Activated CD8-positive, alpha-beta memory T cell treated with anti-CD3 and anti-CD28 coated beads for 4 hours (primary cell): ENCODE results near the gene NACA.
"Not testable (repeated sequence)": the region's sequence is repeated elsewhere in the genome, so short reads cannot be mapped to it uniquely, and the experiment has no call there.

Experiments
- DNase-seq, 2 donors: peaks; one replicate each; pipeline ENCODE4 v3.0.0-alpha.2; 2020; ENCODE audit warnings: low read depth in 2 of 2

NACA gene

DNA sequence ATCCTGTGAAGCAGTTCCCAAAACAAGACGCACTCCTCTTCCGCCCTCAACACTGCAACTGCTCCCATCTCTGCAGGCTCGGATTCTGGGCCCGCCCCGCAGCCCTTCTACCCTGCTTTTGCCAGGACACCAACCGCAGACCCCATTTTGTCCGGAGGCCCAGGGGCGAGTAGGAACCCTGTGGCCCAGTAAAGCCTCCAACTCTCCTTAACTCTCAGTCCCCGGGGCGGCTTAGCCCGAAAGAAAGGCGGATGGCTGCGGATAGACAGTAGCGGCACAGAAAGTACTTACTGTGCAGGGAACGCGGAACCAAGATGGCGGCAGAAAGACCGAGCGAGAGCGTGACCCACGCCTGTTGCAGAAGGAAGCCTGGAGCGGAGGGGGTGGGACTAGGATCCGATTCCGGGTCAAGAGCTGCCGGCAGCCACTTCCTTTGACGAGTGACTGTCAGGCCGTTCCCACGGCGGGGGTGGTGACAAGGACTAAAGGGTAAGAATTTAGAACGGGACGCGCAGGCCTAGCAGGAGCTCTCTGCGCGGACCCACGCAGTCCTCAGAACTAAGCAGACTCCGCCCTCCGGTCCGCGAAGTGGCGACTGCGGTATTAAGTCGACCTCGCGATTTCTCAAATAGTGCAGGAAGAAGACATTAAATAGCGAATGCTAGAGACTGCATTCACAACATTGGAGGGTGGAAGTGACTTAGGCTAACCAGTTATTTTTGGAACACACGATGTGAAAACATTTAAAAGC, at the start of gene NACA:
Gene NACA, minus strand, starts transcription at position 328 of the 751 bp plus-strand sequence. CDS start 778 bp downstream, outside the sequence.
- DNase-seq = peak; percentile 95 to 99

DNA sequence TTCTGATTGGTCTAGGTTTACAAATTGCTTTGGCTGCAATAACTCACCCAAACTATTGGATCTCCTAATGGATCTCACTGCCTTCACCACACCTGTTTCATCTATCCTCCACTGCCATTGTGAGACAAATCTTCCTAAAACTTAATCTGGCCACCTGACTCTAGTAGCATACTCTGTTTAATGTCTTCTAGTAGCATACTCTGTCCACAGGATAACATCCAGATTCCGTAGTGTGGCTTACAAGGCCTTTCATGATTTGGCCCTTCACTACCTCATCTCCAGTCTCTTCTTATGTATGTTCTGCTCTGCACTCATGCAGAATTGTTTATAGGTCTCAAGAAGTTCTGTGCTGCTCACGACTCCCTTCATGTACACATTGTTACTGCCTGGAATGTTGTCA, 48.0 kb upstream of the NACA start:
- DNase-seq = no peak

DNA sequence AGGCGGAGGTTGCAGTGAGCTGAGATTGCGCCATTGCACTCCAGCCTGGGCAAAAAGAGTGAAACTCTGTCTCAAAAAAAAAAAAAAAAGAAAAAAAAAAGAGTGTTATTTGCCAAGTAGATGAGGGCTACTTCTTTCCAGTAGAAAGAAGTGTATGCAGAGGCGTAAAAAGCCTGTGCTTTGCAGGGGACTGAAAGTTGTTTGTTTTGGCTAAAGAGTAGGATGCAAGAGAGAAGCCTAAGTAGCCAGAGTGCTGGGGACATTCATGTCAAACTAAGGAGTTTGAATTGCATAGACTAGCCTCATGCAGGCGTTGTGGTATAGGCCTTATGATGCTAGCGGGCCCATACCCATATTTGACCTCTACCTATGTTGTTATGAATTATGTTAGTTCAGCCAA, 47.5 kb upstream of the NACA start:
- no peak for DNase-seq

DNA sequence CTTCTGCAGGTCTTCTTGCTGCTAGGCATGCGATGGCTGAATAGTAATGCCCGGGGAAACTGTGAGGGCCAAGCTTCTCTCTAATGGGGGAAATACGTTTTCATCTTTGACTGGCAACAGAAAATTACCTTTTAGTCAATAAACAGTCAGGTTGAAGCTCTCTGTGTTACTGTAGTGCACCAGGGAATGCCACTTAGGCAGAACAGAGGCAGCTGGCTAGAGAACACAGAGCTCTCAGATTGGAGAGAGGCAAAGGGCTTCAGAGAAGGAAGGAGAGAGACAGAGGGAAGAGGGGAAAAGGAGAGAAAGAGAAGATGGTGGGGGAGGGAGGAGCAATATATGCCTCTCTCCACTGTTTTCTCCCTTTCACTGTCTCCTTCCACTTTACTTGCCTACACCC, 44.8 kb upstream of the NACA start:
- no peak for DNase-seq

DNA sequence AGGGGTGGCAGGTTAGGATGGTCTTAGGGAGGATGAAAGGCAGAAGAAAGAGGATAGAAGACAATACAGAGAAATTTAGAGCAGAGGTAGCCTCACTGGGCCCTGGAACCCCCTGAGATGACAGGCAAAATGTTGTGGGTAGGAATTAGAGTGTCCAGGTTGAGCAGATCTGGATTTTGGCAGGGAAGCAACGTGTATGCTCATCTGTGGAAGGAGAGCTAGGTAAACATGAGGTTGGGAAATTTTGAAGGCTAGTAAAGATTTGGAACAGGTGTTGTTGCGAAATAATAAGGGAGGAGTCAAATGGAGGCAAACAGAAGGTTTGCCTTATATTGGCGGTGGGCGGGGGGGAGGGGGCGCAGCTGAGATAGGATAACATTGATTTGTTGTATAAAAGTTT, 43.3 kb upstream of the NACA start:
- no peak for DNase-seq

DNA sequence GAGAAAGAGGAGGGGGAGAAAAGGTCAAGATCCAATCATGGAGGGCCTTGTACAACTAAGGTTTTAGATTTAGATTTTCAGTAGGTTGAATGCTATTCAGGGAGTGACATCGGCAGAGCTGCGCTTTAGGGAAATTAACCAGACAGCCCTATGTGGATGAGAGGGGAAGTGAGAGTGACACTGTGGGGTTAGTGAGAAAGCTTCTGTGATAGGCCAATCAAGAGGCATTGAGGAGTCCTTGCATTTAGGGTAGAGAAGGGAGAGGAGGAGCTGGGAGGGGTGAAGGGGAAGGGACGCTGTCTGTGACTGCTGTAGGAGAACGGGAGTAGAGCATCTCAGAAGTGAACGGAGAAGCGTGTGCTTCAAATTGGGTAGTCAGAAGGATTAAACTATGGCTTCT, 41.4 kb upstream of the NACA start:
- no peak for DNase-seq

DNA sequence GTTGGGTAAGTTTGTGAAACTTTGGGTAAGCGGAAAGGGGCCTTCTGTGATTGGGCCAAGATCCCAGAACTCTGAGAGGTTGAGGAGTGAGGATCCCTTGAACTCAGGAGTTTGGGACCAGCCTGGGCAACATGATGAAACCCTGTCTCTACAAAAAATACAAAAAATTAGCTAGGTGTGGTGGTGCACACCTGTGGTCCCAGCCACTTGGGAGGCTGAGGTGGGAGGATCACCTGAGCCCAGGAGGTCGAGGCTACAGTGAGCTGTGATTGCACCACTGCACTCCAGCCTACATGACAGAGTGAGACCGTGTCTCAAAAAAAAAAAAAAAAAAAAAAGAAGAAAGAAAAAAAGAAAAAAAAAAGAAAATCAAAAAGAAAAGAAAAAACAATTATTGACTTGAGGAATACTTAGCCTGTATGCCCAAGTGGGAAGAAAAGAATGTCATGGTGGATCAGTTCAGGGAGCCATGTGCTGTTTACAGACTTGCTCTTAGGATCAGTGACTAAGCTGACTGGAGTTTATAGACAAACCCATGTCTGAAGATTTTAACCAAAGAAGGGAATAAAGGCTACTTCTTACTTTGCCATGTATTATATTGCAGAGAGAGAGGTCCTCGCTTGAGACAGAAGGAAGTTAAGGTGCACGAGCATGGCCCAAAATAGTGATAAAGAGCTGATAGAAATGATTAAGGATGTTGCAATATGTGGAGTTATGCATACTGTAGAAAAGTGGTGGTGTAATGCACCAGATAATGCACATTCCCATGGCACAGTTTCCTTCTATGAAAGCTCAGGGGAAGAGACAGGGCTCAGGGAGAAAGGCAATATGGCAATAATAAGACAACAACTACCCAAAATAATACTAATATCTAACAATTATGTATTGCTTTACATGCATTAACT, 38.9 kb upstream of the NACA start:
- DNase-seq = no peak

DNA sequence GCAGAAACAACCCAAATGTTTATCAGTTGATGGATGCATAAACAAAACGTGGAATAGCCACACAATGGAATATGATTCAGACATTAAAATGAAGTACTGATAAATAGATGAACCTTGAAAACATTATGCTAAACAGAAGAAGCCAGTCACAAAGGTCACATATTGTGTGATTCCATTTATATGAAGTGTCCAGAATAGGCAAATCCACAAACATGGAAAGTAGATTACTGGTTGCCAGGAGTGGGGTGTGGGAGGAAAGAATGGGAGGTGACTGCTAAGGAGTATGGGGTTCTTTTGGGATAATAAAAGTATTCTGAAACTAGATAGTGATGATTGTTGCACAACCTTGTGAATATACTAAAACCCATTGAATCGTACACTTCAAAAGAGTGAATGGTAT, 36.7 kb upstream of the NACA start:
- no peak for DNase-seq

DNA sequence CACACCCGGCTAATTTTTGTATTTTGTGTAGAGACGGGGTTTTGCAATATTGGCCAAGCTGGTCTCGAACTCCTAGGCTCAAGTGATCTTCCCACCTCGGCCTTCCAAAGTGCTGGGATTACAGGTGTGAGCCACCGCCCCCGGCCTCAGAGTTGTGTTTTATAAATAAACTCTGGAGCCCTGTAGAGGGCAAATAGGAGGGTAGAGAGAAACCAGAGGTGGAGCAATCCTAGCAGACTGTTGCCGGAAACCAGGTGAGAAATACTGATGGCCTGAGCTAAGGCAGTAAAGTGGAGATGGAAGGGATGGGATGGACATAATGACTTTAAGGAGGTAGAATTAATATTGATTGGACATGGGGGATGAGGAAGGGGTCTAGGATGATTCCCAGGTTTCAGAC, 35.4 kb upstream of the NACA start:
- DNase-seq = no peak

DNA sequence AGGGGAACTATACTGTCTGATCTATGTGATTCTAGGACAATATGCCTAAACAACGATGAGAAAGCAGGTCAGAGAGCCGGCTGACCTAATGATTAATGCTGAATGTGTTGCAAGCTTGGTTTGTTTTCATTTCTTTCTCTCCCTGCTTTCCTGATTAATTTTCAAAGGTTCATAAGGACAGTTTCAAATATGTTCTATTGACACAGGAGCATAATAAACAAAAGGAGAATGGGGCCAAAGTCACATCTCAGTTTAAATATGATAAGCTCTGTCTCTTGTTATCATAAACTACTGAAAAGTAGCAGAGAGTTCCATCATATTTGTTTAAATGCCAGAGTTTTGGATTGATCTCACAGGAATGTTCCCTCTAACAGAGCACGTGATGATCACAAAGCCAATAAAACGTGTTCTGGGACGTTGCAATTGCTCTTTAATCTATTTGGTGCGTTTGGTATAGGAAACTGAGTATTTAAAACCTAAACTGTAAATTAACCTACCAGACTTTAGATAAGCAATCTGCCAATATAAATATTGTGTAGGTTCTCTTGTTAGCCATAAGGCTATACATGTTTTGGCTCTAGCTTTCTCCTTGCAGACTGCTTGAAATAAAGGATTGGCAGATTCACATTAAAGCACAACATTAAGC, 34.3 kb upstream of the NACA start:
- no peak for DNase-seq

DNA sequence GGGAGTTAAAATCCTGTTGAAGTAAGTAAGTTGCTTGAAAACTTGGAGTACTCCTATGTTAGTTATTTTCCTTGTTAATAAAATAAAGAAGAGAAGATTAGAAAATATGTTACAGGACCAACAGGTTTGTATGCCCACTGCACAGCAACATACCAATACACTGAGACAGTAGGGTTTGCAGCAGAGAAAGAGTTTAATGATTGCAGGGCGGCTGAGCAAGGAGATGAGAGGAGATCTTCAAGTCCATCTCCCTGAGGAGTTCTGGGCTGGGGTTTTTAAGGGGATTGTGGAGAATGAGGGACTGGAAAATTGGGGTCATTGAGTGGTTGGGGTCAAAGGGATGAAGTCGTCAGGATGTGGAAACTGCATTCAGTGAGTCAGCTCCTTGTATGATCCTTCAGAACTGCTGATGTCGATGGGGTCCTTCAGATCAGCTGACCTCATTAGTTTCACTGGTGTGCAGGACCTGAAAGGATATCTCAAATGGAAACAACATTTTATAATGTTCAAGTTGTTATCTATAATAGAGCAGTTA, 33.7 kb upstream of the NACA start:
- no peak for DNase-seq

DNA sequence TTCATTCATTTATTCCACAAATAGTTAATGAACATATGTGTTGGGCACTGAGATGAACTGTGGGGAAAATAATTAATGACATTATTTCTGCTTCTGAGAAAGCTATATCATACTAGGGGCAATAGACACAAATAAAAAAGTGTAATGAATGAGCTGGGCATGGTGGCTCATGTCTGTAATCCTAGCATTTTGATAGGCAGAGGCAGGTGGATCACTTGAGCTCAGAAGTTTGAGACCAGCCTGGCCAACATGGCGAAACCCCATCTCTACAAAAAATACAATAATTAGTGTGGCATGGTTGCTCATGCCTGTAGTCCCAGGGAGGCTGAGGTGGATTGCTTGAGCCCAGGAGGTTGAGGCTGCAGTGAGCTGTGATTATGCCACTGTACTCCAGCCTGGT, 32.9 kb upstream of the NACA start:
- DNase-seq = not testable (repeated sequence)

DNA sequence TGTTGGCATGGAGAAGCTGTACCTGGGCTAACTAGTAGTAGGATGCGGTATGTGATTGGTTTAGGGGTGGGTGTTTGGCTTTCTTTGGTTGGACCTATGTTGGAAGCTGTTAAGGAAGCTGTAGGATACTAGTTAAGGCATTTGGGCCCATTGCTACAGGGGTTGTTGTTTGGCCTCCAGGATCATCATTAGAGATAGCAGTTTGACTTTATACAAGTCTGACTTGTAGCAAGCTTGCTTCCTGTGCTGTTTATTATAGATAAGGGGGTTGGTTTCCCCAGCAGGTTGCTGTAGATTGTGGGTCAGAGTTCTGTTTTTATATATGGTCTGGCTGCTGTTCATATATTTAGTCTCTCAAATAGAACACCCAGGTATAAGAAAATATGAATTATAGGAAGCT, 28.5 kb upstream of the NACA start:
- DNase-seq = no peak

DNA sequence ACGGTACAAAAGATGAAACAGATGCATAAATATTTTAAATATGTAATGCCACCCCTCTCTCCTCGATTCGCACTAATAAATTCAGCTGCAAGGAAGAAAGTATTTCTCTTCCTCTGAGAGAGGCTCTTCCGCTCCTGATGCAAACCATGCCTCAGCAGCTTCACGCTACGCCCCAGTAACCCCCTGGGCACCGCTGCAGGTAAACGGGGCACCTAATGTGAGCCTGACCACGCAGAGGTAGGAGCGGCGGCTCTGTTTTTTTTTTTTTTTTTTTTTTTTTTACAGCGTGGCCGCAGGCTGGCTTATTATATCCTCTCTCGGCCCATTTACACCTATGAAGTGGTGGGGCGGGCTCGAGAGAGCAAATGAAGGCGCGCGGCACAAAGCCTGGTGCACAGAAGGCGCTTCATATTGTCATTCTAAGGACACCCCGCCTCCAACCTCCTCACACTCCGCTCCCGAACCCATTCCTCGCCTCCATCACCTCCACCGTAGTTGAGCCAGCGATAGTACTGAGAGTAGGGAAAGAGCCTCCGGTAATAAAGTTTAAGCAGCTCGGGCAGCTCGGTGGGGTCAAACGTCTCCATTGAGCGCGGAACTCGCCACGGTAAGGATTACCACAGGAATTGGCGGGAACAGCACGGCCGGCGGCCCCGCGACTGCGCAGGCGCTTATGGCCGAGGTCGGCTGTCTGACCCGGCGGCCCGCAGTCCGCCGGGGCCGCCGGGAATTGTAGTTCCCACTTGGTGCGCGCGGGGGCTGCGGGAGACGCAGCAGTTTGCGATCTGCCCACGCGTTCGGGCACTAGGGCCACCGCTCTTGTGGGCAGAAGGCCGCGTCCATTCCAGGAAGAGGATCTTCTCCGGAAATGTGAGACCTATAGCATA, 26.9 kb upstream of the NACA start, which contains the start of gene PRIM1:
Gene PRIM1, minus strand, starts transcription at position 612 of the 887 bp plus-strand sequence. Its CDS starts 25 bp downstream, at position 587.
- peak; percentile 65 to 67 for DNase-seq

DNA sequence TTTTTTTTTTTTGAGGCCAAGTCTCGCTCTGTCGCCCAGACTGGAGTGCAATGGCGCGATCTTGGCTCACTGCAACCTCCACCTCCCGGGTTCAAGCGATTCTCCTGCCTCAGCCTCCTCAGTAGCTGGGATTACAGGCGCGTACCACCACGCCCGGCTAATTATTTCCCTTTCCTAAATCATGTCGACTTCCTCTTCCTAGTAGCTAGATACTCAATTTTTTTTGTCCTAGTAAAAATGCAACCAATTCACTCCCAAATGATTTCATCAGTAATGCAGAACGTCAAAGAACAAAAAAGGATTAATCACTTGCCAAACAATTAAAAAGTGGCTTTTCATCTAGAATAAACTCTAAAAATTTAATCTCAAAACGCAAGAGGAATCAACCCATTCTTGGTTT, 25.5 kb upstream of the NACA start:
- not testable (repeated sequence) for DNase-seq

DNA sequence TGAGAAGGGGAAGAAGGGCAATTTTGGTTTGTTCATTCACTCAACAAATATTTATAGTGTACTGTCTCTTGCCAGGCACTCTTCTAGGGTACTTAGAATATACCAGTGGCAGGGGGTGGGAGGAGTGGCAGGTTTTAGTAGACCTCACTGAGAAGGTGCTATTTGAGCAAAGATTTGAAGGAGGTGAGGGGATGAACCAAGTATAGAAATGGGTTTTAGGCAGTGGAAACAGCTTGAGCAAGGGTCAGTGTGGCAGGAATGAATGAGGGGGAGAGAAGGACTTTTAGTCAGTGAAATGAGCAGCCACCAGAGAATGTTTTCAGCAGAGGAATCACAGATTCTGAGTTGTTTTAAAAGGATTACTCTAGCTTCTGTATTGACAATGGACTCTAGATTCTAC, 24.8 kb upstream of the NACA start:
- DNase-seq = no peak

DNA sequence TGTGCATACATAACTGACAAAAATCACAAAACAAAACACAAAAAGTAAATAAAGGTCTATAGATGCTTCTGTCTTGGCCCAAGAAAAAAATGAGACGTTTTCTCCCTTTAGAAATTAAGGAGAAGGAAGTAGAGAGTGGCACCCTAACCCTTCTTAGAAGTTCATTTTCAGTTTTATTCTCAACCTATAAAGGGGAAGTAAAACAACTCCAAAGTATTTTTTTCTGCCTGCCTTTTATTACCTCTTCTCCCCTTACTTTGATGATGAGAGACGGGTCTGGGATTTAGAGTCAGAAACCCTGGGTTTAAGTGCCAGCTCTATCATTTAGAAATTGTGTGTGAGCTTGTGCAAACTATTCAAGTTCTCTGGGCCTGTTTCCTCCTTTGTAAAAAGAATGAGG, 24.3 kb upstream of the NACA start:
- DNase-seq = no peak

DNA sequence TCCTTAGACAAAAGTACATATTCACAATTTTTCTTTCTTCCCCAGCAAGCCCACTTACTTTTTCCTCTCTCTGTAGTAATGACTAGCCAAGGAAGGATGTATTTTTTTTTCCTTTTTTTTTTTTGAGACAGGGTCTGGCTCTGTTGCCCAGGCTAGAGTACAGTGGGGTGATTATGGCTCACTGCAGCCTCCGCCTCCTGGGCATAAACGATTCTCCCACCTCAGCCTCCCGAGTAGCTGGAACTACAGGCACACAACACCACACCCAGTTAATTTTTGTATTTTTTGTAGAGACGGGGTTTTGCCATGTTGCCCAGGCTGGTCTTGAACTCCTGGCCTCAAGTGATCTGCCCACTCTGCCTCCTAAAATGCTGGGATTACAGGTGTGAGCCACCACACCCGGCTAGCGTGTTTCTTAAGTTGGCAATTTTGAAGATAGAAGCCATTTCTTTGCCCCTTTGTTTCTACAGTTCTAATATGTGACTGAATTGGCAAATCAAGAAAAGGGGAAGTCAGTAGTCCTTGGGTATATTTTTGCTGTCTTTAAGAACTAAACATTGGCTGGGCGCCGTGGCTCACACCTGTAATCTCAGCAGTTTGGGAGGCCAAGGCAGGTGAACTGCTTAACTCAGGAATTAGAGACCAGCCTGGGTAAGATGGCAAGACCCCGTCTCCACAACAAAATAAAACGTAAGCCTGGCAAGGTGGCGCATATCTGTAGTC, 3.2 kb upstream of the NACA start:
- DNase-seq = no peak

DNA sequence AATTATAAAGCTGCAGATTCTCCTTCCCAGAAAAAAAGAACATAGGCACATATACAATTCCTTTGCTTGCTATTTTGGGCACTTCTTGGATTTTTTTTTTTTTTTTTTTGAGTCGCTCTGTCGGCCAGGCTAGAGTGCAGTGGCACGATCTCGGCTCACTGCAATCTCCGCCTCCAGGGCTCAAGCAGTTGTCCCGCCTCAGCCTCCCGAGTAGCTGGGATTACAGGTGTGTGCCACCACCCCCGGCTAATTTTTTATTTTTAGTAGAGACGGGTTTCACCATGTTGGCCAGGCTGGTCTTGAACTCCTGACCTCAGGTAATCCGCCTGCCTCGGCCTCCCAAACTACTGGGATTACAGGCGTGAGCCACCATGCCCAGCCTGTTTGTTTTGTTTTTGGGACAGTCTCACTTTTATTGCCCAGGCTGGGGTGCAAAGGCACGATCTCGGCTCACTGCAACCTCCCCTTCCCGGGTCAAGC, 1.1 kb upstream of the NACA start:
- not testable (repeated sequence) for DNase-seq

DNA sequence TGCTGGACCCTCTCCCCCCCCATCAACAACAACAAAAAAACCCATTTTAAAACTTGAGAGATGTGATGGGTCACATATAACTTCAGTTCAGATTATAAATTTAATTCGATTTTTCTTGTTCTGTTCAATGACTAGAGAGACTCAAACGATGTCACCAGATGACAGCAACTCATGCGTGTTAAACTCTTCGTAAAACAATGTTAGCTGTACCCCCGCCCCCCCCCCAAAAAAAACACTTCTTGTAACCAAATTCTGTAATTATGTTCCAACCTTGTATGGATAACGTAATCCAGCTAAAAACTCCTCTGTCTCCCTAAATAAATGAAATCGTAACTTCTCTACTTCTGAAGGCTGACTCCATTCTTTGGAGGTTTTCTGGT, 614 bp upstream of the NACA start:
- DNase-seq = no peak

DNA sequence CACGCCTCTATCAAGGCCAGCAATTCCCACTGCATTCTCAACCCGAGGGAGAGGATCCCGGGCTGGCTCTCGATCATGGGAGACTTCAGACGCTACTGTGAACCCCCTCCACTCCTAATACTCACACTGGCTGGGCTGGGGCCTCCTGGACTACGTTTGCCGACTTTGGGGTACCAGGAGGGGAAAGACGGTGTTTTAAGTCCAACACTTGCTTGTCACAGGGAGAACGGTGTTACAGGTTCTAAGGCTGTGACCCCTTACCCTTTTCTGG, 463 bp downstream of the NACA start:
- no peak for DNase-seq
